ENCODE data around the gene GRM8. TPM values are rescaled to one million over a fixed set of nuclear protein-coding genes. Genes with fewer than 3 reads are reported as not detected.
"Not testable (repeated sequence)": the region's sequence is repeated elsewhere in the genome, so short reads cannot be mapped to it uniquely, and the experiment has no call there.

The GRM8 gene
- total RNA-seq, 2 experiments from 2014 or later, result not detected

DNA sequence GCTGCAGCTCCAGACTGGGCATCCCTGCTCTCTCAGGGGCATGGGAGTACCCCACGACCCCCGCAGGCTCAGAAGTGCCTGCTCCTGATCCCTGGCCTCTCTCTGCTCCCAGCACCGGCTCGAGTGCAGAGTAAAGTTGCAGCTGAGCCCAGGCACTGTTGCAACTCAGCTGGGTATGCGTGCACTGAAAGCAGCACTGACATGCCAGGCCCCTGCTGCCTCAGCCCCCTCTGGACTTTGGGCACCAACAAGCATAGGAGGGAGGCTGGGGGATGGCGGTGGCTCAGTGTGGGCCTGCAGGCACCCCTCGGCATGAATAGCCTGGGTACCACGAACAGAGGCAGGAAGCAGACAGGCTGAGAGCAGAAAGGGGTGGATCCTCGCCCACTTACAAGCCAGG is 295.3 kb downstream of the GRM8 start:
- CTCF ChIA-PET, result no interaction called here

DNA sequence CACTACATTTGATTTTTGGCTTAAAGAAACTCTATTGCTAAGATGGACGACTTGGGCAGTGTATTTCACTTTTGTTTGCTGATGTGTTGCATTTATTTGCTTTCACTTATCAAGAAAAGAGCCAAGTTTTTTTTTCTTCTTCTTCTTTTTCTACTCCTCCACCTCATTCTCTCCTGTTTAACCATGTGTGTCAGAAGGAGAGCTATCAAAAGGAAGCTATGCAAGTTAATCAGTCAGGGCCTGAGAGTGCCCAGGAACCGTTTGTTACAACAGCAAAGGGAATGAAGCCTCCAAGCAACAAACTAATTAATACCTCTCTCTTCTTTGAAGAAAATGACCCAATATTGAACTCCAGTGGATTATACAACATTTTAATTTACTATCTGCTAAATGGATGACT is 299.3 kb downstream of the GRM8 start:
- ChIA-PET CTCF (no interaction called here), POLR2A (no interaction called here)

More for the DNA sequence above, 295.3 kb downstream of the GRM8 start:
- POLR2A ChIA-PET, result no interaction called here

DNA sequence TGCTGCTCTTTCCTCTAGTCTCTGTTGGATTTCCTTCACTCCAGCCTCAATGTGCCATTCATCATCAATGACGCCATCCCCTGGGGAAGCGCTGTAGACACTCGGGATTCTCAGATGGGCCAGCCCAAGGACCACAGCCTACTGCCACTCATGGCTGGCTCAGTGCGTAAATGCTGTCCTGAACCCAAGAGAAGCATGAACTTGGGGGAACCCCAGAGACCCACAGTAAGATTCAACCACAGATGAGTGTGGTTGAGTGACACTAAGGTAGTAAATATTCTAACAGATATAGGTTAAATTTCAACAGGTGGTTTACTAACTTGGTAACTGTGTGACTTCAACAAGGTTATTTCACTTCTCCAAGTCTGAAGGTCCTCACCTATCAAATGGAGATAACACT is 304.1 kb downstream of the GRM8 start:
- ChIA-PET CTCF (no interaction called here), POLR2A (no interaction called here)

DNA sequence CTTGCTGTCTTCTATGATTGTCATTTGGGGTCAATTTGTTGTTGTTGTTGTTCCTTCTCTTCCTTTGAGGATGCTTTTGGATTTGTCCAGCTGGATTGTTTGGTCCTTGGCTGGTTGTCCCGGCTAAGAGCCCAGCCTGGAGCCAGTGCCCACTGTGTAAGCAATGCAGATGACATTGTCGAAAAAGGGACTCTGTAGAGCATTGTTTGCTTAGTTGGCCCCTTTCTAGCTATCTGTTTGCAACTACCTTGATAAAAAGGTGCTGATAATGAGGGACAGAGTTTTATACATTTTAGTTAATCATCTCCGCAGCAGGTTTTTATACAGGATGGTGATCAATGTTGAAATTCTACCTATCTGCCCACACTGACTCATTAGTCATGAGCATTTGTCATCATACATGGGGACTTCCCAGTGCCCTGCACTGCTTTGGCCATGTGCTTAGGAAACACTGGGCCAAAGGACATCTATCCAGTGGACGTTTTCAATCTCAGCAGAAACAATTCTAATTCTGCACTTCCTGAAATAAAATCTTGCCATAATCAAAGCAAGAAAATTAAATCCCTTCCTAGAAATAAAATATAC is 311.9 kb downstream of the GRM8 start:
- CTCF ChIA-PET, result no interaction called here
- POLR2A ChIA-PET, result no interaction called here

DNA sequence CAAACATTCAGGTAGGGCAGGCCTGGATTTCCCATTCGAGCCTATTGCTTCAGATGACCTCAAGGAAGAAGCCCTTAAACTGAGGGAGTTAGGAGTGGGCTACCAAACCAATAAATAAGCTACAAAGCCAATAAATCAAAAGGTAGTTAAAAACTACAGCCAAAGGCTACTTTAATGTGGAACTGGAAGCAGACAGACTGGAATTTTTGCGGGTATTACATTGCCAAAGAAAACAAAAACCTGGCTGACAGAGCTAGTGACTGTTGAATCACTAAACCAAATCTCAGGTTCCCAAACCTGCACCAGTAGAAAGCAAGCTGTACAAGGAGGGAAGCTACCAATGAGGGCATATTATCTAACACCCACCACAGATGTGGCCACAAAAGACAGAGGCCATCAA is 315.6 kb downstream of the GRM8 start:
- CTCF ChIA-PET, result no interaction called here
- POLR2A ChIA-PET, result no interaction called here

DNA sequence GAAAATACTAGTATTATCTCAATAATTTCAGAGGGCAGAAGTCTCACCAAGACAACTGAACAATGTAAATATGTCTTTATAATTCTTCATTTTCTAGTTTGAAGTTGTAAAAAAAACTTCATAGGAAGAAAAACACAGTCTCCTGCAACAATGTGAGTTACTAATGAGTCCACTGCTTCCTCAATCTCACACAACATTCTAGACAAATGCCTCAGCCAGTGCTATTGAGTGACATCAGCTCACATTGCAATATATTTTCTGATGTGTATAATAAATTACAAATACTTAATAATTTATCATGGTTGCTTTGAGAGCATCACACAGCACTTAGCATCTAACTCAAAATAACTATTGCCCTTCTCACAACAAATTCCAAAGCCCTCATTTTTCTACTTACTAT is 321.2 kb downstream of the GRM8 start:
- ChIA-PET POLR2A (no interaction called here), CTCF (no interaction called here)

DNA sequence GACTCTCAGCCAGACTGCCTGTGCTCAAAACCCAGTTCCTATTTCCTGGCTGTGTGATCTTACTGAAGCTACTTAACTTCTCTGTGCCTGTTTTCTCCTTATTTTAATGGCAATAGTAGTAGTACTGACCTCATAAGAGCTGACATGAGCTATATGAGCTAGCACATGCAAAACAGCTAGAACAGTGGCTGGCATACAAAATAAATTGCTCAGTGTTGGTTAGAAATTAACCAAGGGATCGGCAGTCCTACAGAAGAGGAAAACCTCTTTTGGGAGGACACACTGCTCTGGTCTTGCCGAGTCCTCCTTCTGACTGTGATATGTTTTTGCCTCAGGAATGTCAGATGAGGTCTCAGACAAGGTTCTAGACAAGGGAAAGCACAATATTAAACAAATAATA is 322.6 kb downstream of the GRM8 start:
- CTCF ChIA-PET, result no interaction called here
- POLR2A ChIA-PET, result no interaction called here

DNA sequence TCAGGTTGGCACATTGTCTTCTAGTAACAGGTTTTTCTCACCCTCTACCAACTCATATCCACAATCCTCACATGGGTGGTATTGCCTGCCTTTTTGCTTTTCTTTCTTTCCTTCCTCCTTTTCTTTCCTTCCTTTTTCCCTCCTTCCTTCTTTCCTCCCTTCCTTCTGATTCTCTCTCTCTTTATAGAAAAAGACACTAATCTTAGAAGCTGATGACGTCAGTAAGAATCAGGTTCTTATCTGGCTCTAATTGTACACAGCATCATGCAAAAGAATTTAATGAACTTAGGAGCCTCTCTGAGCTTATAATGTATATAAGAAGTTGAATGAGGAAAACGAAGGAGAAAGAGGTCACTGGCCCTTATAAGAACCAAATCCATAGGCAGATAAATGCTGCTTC is 328.3 kb downstream of the GRM8 start:
- ChIA-PET CTCF (no interaction called here), POLR2A (no interaction called here)

DNA sequence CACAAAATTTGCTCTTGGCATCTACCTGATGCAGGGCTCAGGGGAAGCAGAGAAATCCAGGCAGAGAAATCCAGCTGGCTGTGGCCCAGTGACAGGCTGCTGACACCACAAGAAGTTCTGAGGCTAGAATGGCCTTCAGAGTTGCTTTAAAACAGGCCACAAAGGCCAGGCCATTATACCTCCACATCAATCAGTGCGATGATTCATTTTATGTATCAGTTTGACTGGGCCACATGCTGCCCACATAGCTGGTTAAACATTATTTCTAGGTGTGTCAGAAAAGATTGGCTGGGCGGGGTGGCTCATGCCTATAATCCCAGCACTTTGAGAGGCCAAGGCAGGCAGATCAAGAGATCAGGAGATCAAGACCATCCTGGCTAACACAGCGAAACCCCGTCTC is 341.1 kb downstream of the GRM8 start:
- CTCF ChIA-PET, result not testable (repeated sequence)

DNA sequence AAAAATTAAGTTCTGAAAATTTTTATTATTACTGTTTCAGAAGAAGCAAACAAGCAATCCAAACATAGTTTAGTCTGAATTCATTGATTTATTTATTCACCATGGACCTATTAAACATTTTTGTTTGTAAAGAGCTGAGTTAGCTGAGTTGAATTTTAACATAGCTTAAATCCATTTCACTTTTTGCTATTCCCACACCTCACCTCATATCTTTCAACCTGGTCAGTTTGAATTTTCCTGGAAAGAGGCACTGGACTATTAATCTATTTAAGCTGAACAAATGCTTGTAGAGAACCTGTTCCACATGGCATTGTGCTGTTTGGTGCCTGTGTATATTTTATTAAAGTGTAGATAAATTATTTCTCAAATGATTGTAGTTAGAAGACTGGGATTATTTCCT is 344.2 kb downstream of the GRM8 start:
- CTCF ChIA-PET, POLR2A ChIA-PET: not testable (repeated sequence)

More for the DNA sequence above, 341.1 kb downstream of the GRM8 start:
- POLR2A ChIA-PET, result not testable (repeated sequence)

DNA sequence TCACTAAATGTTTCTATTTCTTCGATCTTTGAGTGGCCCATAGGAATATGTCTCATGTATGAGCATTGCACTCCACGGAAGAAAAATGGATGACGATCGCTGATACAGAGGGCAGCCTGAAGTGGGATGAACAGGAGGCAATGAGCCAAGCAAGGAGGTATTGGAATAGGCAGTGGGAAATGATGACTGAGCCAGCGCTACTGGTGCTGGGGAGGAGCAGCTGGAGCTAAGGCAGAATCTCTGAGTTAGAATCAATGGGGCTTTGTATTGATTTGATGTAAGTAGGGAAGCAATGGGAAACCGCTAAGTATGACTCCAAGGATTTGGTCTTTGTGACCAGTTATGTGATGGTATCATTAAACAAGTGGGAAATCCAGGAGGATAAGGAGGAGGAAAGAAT is 345.1 kb downstream of the GRM8 start:
- POLR2A ChIA-PET, CTCF ChIA-PET: not testable (repeated sequence)

DNA sequence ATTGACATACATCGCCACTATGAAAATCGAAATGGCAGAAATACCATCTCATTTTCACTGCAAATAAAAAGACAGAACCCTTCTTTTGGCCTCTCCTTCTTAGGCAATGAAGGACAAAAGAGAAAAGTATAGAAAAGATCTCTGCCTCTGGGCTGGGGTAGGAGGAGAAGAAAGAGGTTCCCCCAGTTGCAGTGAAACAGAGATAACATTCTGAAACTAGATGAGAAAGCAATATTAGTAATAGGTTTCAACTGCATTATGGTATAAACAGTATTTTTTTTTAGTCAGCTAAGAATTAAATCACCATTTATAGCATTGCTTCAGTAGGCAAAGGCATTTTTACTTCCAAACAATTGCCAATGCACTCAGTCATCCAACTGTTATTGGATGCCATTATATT is 347.5 kb downstream of the GRM8 start:
- POLR2A ChIA-PET, CTCF ChIA-PET: not testable (repeated sequence)

DNA sequence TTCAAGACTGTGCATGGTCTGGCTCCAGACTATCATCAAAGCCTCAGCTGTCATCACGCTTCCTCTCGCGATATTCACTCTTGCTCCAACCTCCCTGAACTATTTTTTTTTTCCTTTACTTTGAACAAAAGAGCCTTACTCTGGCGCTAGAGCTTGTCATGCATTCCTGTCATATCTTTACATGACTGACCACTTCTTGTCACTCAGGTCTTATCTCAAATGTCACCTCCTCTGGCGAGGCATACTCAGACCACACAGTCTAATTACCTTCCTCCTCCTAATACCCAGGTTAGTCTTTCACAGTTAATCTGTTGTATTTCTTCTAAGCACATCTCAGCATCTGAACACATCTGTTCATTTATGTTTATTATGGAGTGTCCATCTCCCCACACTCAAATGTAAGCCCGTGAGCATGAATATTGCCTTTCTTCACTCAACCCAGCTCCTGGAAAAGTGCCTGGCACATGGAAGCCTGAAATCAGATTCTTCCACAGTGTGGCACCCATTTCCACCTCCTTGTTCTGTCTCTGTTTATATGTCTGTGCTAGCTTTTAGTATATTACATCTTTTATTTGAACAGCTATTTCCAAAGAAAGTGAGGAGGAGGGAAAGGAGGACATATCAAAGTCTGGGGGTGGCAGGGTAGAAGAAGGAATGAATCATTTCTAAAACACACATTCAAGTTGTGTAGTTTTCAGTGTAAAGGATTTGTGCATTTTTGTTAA is 351.5 kb downstream of the GRM8 start:
- CTCF ChIA-PET, result not testable (repeated sequence)

DNA sequence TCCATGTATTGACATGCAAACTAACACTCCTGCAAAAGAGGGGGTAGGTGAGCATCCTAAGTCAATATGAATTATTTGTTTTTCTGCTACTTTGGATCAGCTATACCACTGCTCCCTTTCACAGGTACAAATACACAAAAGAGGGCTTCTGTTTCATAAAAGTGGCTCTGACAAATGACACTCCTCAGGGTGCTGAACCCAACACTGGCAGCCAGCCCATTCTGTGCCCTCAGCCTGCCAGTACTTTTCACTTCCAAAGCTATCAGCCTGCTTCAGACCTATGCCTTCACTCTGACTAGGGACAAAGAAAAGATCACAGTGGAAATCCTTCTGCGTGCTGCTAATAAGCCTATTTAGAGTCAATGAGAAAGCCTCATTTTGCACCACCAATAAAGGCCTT is 364.8 kb downstream of the GRM8 start:
- CTCF ChIA-PET, POLR2A ChIA-PET: not testable (repeated sequence)

More for the DNA sequence above, 351.5 kb downstream of the GRM8 start:
- POLR2A ChIA-PET, result not testable (repeated sequence)

DNA sequence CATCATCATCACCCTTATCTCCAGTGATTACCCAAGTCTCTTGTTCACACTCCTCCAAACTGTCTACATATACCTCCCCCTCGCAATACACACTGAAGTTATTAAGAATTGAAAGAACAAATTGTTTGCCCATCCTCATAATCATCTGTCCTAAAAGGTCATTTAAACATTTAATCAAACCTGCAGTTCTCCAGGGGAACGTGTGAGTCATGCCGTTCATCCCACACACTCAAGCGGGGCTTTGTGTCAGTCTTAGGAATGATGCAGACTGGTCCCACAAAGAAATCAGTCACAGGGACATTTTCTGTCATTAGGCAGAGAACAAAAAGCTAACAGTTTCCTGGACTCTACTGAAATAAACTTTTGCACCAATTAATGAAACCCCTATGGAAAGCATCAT is 365.2 kb downstream of the GRM8 start:
- CTCF ChIA-PET, POLR2A ChIA-PET: not testable (repeated sequence)

DNA sequence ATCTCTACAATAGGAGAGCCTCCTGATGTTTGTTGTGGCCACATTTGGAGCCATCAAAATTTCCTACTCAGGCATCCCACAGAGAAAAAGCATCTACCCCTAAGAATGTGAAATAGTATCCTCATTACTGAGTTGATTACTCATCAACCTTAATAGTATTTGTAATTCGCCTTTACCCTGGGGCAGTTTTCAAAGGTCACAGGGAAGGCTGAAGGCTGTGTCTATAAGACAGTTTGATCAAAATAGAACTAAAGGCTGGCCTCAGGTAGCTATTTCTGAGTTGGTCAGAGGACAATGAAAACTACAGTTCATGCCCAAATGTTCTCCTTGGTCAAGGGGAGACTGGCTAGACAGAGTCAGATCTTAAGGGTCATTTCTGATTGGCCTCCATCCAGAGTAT is 370.0 kb downstream of the GRM8 start:
- POLR2A ChIA-PET, CTCF ChIA-PET: not testable (repeated sequence)

DNA sequence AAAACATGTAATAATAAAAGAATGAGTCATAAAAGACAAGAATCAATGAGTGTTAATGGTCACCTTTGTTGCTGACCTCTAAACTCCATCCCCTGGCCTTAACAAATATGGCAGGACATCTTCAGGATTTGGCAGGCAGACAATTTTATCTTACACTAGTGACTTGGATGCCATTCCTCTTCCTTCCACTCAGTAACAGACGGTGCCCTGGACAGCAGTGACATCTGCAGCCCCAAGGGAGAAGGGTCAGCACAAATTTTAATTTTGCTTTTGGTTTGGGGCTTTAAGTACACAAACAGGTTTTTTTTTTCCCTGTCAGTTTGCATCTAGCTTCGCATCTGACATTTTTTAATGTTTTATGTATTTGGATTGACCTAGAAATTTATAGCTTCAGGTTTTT is 370.8 kb downstream of the GRM8 start:
- POLR2A ChIA-PET, CTCF ChIA-PET: not testable (repeated sequence)

DNA sequence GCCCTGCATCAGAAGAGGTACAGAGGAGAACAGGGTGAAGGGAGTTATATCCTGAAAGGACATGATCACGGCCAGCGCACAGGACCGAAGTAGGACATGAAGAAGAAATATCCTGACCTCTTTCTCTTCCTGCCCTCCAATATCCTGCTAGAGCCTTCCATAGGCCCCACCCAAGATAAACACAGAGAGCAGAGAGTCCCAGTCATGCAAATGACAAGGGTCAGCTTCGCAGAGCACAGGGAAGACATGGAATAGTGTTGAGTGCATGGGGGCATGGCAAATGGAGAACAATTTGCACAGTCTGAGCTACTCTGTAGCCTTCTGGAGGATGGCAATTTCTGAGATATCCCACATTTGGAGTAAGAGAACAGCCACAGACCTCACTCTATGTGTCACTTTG is 371.4 kb downstream of the GRM8 start:
- ChIA-PET CTCF (no interaction called here), POLR2A (no interaction called here)

DNA sequence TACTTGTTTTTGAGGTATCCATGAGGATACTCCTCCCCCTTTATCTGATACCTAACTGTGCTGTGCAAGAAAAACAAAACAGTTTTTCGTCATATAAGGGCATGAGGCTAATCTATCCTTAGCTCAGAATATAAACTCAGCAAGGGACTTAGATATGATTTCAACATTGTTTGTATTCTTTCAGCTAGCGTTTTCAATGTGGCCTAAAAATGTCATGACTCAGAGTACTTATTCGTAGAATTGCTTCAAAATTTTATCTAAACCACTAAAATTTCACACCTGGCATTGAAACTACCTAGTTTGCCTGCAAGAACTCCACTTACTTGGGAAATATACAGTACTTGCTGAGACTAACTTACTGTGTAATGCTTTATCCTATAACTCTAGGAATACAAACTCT is 376.2 kb downstream of the GRM8 start:
- CTCF ChIA-PET, POLR2A ChIA-PET: not testable (repeated sequence)

DNA sequence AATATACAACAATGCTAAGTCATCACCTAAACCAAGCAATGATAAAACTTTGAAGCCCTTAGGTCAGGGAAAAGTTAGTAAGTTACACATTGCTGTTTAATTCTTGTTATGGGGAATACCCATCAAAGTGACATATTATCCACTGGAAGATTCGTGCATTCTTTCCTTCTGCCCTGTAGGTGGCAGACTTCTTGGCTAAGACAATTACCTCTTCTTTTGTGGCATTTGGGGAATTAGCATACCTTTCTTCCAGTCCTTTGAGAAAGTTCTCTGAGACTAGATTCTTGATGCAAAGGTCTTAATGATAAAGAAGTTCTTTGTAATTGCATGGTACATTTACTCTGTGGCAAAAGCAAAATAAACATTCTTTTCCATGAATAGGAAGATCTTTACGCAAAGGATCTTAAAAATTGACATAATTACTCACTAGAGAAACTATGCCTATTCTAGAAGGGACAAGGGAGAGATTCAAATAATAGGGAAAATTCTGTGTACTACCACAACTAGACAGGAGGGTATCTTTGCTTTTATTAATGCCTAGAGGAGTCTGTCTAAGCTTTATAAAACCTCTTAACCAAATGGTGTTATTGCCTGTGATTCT is 395.9 kb downstream of the GRM8 start:
- CTCF ChIA-PET, result no interaction called here
- POLR2A ChIA-PET, result no interaction called here

DNA sequence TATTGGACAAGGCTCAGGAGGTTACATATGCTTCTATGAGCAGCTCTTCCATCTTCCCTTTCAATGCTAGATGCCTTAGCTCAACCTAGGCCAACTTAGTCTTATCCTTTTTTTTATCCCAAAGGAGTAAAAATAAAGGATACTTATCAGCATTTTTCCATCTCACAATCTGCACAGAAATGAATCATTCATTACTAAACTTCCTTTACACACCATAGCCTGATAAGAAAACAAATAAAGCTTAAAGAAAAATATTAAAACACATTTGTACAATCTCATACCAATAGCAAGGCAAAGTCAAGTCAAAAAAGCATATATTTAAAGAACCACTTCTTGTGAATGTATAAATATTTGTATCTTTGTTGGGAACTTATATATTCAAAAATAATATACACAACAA is 407.4 kb downstream of the GRM8 start:
- ChIA-PET POLR2A (no interaction called here), CTCF (no interaction called here)

DNA sequence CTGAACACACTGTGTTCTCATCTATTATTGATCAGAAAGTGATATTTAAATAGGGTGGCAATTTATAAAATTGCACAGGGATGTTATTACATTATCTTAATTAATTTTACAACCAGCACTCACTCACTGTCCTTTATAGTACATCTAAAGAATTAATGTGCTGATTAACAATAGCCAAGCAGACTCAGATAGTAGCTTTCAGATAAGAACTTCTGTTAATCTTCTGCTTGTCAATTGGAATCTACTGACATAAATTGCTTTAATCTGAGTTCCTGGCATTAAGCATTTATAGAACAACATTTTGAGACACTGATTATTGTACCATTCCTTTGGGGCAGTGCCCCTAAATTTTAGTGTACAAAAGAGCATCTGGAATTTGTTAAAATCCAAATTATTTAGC is 408.9 kb downstream of the GRM8 start:
- POLR2A ChIA-PET, result no interaction called here
- CTCF ChIA-PET, result no interaction called here
